Nephron (organoid): ENCODE data around the gene PRELID3B.

Experiments used
- H3K27ac Mint-ChIP-seq, 3 experiments: 2 replicates each; pipeline ENCODE4 v1.8.0; 2020; ENCODE audit warnings: mixed read lengths in 3 of 3, mild to moderate bottlenecking in 2 of 3, moderate library complexity in 1 of 3
- H3K27me3 Mint-ChIP-seq: 2 replicates; pipeline ENCODE4 v1.8.0; 2021; ENCODE audit warnings: low read depth, mild to moderate bottlenecking, moderate library complexity, mixed read lengths
- H3K36me3 Mint-ChIP-seq: 2 replicates; pipeline ENCODE4 v1.8.0; 2020; ENCODE audit warnings: low read depth, mixed read lengths
- H3K4me1 Mint-ChIP-seq: 2 replicates; pipeline ENCODE4 v1.8.0; 2020; ENCODE audit warnings: mixed read lengths
- H3K4me3 Mint-ChIP-seq, 3 experiments: 2 replicates each; pipeline ENCODE4 v1.8.0; 2020; ENCODE audit warnings: mild to moderate bottlenecking in 3 of 3, mixed read lengths in 3 of 3, moderate library complexity in 2 of 3
- H3K9me3 Mint-ChIP-seq: 2 replicates; pipeline ENCODE4 v1.8.0; 2020; ENCODE audit warnings: mixed read lengths
- TF ChIP-seq, protein P1 (sequence below), 3 experiments: fragments of 200-600 bp; sonication (generic); IDR thresholded peaks; one replicate each; pipeline ENCODE4 v1.5.0; 2021; ENCODE audit warnings: antibody characterized with exemption in 3 of 3; ENCODE audit not compliant: unreplicated experiment in 3 of 3

The PRELID3B gene

DNA sequence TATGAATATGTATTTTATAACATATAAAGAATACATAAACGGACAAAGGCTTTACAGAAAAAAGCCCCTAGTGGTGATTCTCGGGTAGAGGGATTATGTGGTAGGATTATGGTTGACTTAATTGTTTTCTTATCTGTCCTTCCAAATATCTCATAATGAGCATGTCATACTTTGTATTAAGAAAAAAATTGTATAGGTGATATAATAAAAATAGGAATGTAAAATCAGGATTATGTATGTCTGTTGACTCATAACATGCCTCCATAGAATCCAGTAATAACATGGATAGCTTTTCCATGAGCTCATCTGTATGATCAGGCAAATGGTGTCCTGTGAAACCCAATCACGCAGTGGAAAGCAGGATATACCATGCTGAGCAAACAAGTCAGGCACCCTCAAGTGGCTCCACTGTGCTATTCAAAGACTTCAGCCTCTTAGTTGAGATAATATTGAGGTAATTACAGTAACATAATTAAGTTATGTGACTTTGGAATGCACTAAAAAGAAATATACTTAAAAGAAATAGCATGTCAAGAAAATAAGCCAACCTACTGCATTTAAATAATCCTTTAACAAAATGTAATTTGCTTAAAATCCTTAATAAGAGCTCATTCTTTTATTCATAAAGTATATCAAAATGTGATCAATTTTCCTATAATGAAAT, 39.6 kb upstream of the PRELID3B start:
- no peaks in the 10 kb centered on the region for H3K9me3 Mint-ChIP-seq
- TF ChIP-seq, protein P1, sequence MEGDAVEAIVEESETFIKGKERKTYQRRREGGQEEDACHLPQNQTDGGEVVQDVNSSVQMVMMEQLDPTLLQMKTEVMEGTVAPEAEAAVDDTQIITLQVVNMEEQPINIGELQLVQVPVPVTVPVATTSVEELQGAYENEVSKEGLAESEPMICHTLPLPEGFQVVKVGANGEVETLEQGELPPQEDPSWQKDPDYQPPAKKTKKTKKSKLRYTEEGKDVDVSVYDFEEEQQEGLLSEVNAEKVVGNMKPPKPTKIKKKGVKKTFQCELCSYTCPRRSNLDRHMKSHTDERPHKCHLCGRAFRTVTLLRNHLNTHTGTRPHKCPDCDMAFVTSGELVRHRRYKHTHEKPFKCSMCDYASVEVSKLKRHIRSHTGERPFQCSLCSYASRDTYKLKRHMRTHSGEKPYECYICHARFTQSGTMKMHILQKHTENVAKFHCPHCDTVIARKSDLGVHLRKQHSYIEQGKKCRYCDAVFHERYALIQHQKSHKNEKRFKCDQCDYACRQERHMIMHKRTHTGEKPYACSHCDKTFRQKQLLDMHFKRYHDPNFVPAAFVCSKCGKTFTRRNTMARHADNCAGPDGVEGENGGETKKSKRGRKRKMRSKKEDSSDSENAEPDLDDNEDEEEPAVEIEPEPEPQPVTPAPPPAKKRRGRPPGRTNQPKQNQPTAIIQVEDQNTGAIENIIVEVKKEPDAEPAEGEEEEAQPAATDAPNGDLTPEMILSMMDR (IDR thresholded peaks at IDR 0.05; ENCODE audit: unreplicated experiment in 3 of 3) = peak; percentile 35 to 47 (median 36)

DNA sequence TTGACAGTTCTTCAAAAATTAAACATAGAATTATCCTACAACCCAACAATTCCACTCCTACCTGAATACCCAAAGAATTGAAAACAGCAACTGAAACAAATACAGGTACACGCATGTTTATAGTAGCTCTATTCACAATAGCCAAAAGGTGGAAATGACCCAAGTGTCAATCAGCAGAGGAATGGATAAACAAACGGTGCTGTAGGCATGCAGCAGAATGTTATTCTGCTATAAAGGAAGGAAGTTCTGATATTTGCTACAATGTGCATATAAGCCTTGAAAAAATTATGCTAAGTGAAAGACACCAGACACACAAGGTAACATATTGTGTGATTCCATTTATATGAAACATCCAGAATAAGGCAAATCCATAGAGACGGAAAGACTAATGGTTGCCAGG, 38.5 kb upstream of the PRELID3B start:
- no peak overlapping the region for H3K27ac Mint-ChIP-seq
- H3K4me1 Mint-ChIP-seq = no peaks in the 10 kb centered on the region
- no peaks in the 10 kb centered on the region for H3K36me3 Mint-ChIP-seq
- H3K4me3 Mint-ChIP-seq = no peak overlapping the region
- TF ChIP-seq, protein P1 (IDR thresholded peaks at IDR 0.05; ENCODE audit: unreplicated experiment in 3 of 3) = no peak
- peaks cover 16% of the 10 kb centered on the region for H3K27me3 Mint-ChIP-seq
- no peaks in the 10 kb centered on the region for H3K9me3 Mint-ChIP-seq

More for the DNA sequence above, 39.6 kb upstream of the PRELID3B start:
- H3K4me1 Mint-ChIP-seq = no peaks in the 10 kb centered on the region
- peaks cover 16% of the 10 kb centered on the region for H3K27me3 Mint-ChIP-seq
- H3K27ac Mint-ChIP-seq = no peak overlapping the region
- no peak overlapping the region for H3K4me3 Mint-ChIP-seq
- no peaks in the 10 kb centered on the region for H3K36me3 Mint-ChIP-seq

DNA sequence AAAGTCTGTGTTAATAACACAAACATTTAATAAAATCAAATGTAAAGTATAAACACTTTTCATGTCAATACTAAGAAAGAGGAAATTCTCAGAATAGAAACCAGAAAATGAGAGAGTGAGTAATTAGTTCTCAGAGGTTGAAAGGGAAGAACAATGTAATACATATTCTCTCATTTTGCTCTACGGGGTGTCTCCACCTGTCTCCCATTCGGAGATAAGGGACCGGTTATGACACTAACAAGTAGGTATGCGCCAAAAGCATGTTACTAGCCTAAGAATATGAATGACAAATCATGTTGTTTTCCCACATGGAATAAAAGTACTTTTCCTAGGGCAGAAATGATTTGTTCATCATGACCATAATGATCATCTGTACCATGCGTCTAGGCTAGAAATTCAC, 35.6 kb upstream of the PRELID3B start:
- Mint-ChIP-seq H3K36me3 (no peaks in the 10 kb centered on the region), H3K9me3 (no peaks in the 10 kb centered on the region), H3K27ac (no peak overlapping the region), H3K27me3 (peaks cover 26% of the 10 kb centered on the region), H3K4me3 (no peak overlapping the region), H3K4me1 (no peaks in the 10 kb centered on the region)
- TF ChIP-seq, protein P1 (IDR thresholded peaks at IDR 0.05; ENCODE audit: unreplicated experiment in 3 of 3) = no peak

DNA sequence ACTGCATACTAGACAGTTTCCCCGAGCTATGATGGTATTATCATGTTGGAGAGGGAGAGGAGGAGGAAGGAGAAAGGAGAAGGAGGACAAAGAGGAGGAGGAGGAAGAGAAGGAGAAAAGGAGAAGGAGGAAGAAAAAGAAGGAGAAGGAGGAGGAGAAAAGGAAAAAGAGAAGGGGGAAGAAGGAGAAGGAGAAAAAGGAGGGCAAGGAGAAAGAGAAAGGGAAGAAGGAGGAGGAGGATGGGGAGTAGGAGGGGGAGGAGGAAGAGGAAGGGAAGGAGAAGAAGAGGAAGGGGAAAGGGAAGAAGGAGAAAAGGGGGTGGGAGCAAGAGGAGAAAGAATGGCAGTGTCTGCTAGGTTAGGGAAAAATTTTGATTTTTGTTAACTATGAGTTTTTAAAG, 35.1 kb upstream of the PRELID3B start:
- H3K4me1 Mint-ChIP-seq = no peaks in the 10 kb centered on the region
- TF ChIP-seq, protein P1 (IDR thresholded peaks at IDR 0.05; ENCODE audit: unreplicated experiment in 3 of 3) = no peak
- no peaks in the 10 kb centered on the region for H3K36me3 Mint-ChIP-seq

GRCh38 chr20:59075934-59076508, 33.4 kb upstream of the PRELID3B start:
- no peaks in the 10 kb centered on the region for H3K36me3 Mint-ChIP-seq
- H3K4me3 Mint-ChIP-seq = no peak overlapping the region
- no peaks in the 10 kb centered on the region for H3K4me1 Mint-ChIP-seq
- TF ChIP-seq, protein P1 (IDR thresholded peaks at IDR 0.05; ENCODE audit: unreplicated experiment in 3 of 3) = no peak
- no peaks in the 10 kb centered on the region for H3K9me3 Mint-ChIP-seq
- peaks cover 33% of the 10 kb centered on the region for H3K27me3 Mint-ChIP-seq
- H3K27ac Mint-ChIP-seq = no peak overlapping the region

More for the DNA sequence above, 35.1 kb upstream of the PRELID3B start:
- H3K27ac Mint-ChIP-seq = no peak overlapping the region
- H3K4me3 Mint-ChIP-seq = no peak overlapping the region
- H3K27me3 Mint-ChIP-seq = peaks cover 31% of the 10 kb centered on the region
- no peaks in the 10 kb centered on the region for H3K9me3 Mint-ChIP-seq

DNA sequence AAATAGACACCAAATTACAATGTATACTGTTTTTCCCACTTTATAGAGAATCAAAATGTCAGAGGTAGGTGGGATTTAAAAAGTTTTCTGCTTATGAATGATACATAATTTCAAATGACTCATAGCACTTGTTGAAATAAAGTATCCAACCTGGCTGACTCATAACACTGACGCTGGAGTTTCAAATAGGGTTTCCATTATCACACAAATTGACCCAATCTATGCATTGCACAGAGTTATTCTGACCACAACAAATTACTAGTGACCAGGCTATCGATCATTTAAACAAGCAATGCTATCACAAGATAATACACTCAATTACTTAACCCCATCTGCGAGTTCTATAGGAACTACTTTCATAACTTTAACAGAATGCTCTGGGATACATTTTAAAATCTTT, 31.9 kb upstream of the PRELID3B start:
- TF ChIP-seq, protein P1 (IDR thresholded peaks at IDR 0.05; ENCODE audit: unreplicated experiment in 3 of 3) = no peak
- Mint-ChIP-seq H3K36me3 (no peaks in the 10 kb centered on the region), H3K27me3 (peaks cover 33% of the 10 kb centered on the region), H3K4me1 (no peaks in the 10 kb centered on the region), H3K9me3 (no peaks in the 10 kb centered on the region), H3K27ac (no peak overlapping the region), H3K4me3 (no peak overlapping the region)
